ENCODE measurements around the gene S100A14.
"Not testable (repeated sequence)": the region's sequence is repeated elsewhere in the genome, so short reads cannot be mapped to it uniquely, and the experiment has no call there.

The S100A14 gene

GRCh38 chr1:153583976-153584375 is 32.1 kb downstream of the S100A14 start:
- TF ChIP-seq ZNF384 (IDR thresholded peaks at IDR 0.05) (no peak), FOXK2 (IDR thresholded peaks at IDR 0.05) (no peak), NFRKB (IDR thresholded peaks at IDR 0.05) (no peak), TARDBP (IDR thresholded peaks at IDR 0.05) (no peak), ELF4 (IDR thresholded peaks at IDR 0.05) (no peak), CTBP1 (IDR thresholded peaks at IDR 0.05; ENCODE audit: borderline replicate concordance) (no peak), ARNT (IDR thresholded peaks at IDR 0.05) (no peak), FOXM1 (IDR thresholded peaks at IDR 0.05; ENCODE audit: borderline replicate concordance) (no peak), L3MBTL2 (conservative IDR thresholded peaks at IDR 0.05) (no peak), LEF1 (IDR thresholded peaks at IDR 0.05; ENCODE audit: borderline replicate concordance) (no peak), HDGF (IDR thresholded peaks at IDR 0.05; ENCODE audit: borderline replicate concordance) (no peak), PKNOX1 (IDR thresholded peaks at IDR 0.05) (no peak), FOXA1 (IDR thresholded peaks at IDR 0.05) (no peak), SUZ12 (IDR thresholded peaks at IDR 0.05) (no peak), SP1 (IDR thresholded peaks at IDR 0.05) (no peak), BHLHE40 (IDR thresholded peaks at IDR 0.05; ENCODE audit: borderline replicate concordance) (no peak)
- CTCF ChIA-PET: interaction anchor here (0.8 to 1.5 kb wide), 3 partner anchors 44 to 51 kb away, joined by 4 to 6 read pairs (median 4); partner anchors contain the start of gene CHTOP

DNA sequence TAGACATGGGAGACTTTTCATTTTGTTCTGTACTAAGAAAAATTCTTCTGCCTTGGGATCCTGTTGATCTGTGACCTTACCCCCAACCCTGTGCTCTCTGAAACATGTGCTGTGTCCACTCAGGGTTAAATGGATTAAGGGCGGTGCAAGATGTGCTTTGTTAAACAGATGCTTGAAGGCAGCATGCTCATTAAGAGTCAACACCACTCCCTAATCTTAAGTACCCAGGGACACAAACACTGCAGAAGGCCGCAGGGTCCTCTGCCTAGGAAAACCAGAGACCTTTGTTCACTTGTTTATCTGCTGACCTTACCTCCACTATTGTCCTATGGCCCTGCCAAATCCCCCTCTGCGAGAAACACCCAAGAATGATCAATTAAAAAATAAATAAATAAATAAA is 32.6 kb downstream of the S100A14 start:
- POLR2A ChIA-PET: interaction anchor here (4.1 kb wide), 1 partner anchor 44 kb away, joined by 17 read pairs; the partner anchor contains the start of genes S100A1 and S100A13
- CTCF ChIA-PET; DNase-seq (ENCODE audit: extremely low spot score): not testable (repeated sequence)

More at GRCh38 chr1:153583976-153584375, 32.1 kb downstream of the S100A14 start:
- DNase-seq (ENCODE audit: extremely low spot score): no peak
- POLR2A ChIA-PET: interaction anchor here (1.0 to 4.1 kb wide), 2 partner anchors 43 to 50 kb away, joined by 4 to 17 read pairs; partner anchors contain the start of genes CHTOP, S100A1 and S100A13

DNA sequence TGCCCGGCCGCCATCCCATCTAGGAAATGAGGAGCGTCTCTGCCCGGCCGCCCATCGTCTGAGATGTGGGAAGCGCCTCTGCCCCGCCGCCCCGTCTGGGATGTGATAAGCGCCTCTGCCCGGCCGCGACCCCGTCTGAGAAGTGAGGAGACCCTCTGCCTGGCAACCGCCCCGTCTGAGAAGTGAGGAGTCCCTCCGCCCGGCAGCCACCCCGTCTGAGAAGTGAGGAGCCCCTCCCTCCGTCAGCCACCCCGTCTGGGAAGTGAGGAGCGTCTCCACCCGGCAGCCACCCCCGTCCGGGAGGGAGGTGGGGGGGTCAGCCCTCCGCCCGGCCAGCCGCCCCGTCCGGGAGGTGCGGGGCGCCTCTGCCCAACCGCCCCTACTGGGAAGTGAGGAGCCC is 33.3 kb downstream of the S100A14 start:
- DNase-seq (ENCODE audit: extremely low spot score); POLR2A ChIA-PET; CTCF ChIA-PET: not testable (repeated sequence)

- TF ChIP-seq HDGF (IDR thresholded peaks at IDR 0.05; ENCODE audit: borderline replicate concordance) (no peak), FOXK2 (IDR thresholded peaks at IDR 0.05) (no peak)
- POLR2A ChIA-PET: interaction anchor here (3.9 kb wide), 1 partner anchor 55 kb away, joined by 20 read pairs; the partner anchor contains the start of gene CHTOP
- DNase-seq (ENCODE audit: extremely low spot score): no peak
- CTCF ChIA-PET: interaction anchor here (2.7 kb wide), 1 partner anchor 46 kb away, joined by 11 read pairs; no protein-coding TSS in a partner anchor
Measured at GRCh38 chr1:153578936-153579335, 37.2 kb downstream of the S100A14 start.

- CTCF ChIA-PET: interaction anchor here (1.8 to 2.7 kb wide), 2 partner anchors 10 to 46 kb away, joined by 8 to 11 read pairs; no protein-coding TSS in a partner anchor
- POLR2A ChIA-PET: interaction anchor here (0.9 to 3.9 kb wide), 3 partner anchors 34 to 56 kb away, joined by 3 to 20 read pairs (median 15); partner anchors contain the start of genes CHTOP and S100A13
- TF ChIP-seq FOXM1 (IDR thresholded peaks at IDR 0.05; ENCODE audit: borderline replicate concordance) (no peak), NFRKB (IDR thresholded peaks at IDR 0.05) (no peak), CTBP1 (IDR thresholded peaks at IDR 0.05; ENCODE audit: borderline replicate concordance) (no peak), HDGF (IDR thresholded peaks at IDR 0.05; ENCODE audit: borderline replicate concordance) (no peak), FOXA1 (IDR thresholded peaks at IDR 0.05) (no peak), ELF4 (IDR thresholded peaks at IDR 0.05) (no peak), TARDBP (IDR thresholded peaks at IDR 0.05) (no peak), LEF1 (IDR thresholded peaks at IDR 0.05; ENCODE audit: borderline replicate concordance) (no peak), SP1 (IDR thresholded peaks at IDR 0.05) (no peak), ZNF384 (IDR thresholded peaks at IDR 0.05) (no peak), FOXK2 (IDR thresholded peaks at IDR 0.05) (no peak), L3MBTL2 (conservative IDR thresholded peaks at IDR 0.05) (no peak), ARNT (IDR thresholded peaks at IDR 0.05) (no peak)
- DNase-seq (ENCODE audit: extremely low spot score): no peak
Measured at GRCh38 chr1:153578490-153578889, 37.6 kb downstream of the S100A14 start.

DNA sequence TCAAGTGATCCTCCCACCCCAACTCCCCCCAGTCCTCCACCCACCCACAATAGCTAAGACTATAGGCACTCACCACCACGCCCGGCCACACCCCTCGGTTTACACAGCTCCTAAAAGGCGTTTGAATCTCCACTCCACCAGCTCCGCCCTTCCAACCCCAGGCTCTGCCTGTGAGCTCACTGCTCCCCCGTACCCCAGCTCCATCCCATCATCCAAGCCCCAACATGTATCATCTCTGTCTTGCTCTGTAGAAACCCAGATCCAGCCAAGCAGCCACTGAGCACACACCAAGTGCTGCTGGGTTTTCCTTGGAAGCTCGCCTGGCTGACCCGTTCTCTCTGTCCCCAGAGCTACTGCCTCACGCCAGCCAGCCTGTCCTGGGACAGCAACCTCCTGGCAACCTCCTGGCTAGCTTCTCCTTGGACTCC is 38.5 kb downstream of the S100A14 start:
- no peak for DNase-seq (ENCODE audit: extremely low spot score)
- no peak for TF ChIP-seq HDGF (IDR thresholded peaks at IDR 0.05; ENCODE audit: borderline replicate concordance)
- no peak for TF ChIP-seq ZNF384 (IDR thresholded peaks at IDR 0.05)
- no peak for TF ChIP-seq ELF4 (IDR thresholded peaks at IDR 0.05)
- no peak for TF ChIP-seq L3MBTL2 (conservative IDR thresholded peaks at IDR 0.05)
- ChIA-PET POLR2A (interaction anchor here (0.9 to 3.9 kb wide), 7 partner anchors 8 to 413 kb away, joined by 3 to 20 read pairs (median 3); partner anchors contain the start of genes CHTOP, RPS27 and S100A13), CTCF (interaction anchor here (0.7 to 2.7 kb wide), 5 partner anchors 9 to 67 kb away, joined by 8 to 12 read pairs (median 9); partner anchors contain the start of gene S100A13)

- ChIA-PET CTCF (interaction anchor here (0.7 to 2.7 kb wide), 5 partner anchors 9 to 67 kb away, joined by 8 to 12 read pairs (median 9); partner anchors contain the start of gene S100A13), POLR2A (interaction anchor here (0.9 to 3.9 kb wide), 6 partner anchors 9 to 413 kb away, joined by 3 to 20 read pairs (median 5); partner anchors contain the start of genes CHTOP, RPS27 and S100A13)
- TF ChIP-seq BHLHE40 (IDR thresholded peaks at IDR 0.05; ENCODE audit: borderline replicate concordance) (no peak), PKNOX1 (IDR thresholded peaks at IDR 0.05) (no peak), TARDBP (IDR thresholded peaks at IDR 0.05) (no peak), ARNT (IDR thresholded peaks at IDR 0.05) (no peak), NFRKB (IDR thresholded peaks at IDR 0.05) (no peak), LEF1 (IDR thresholded peaks at IDR 0.05; ENCODE audit: borderline replicate concordance) (no peak), CTBP1 (IDR thresholded peaks at IDR 0.05; ENCODE audit: borderline replicate concordance) (no peak), SUZ12 (IDR thresholded peaks at IDR 0.05) (no peak), FOXA1 (IDR thresholded peaks at IDR 0.05) (no peak), SP1 (IDR thresholded peaks at IDR 0.05) (no peak), HDGF (IDR thresholded peaks at IDR 0.05; ENCODE audit: borderline replicate concordance) (no peak)
- no peak for DNase-seq (ENCODE audit: extremely low spot score)
Measured at GRCh38 chr1:153577138-153577537, 39.0 kb downstream of the S100A14 start.

DNA sequence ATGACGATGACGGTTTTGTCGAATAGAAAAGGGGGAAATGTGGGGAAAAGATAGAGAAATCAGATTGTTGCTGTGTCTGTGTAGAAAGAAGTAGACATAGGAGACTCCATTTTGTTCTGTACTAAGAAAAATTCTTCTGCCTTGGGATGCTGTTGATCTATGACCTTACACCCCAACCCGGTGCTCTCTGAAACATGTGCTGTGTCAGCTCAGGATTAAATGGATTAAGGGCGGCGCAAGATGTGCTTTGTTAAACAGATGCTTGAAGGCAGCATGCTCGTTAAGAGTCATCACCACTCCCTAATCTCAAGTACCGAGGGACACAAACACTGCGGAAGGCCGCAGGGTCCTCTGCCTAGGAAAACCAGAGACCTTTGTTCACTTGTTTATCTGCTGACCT is 40.6 kb downstream of the S100A14 start:
- DNase-seq (ENCODE audit: extremely low spot score): not testable (repeated sequence)
- ChIA-PET CTCF (interaction anchor here (2.6 kb wide), 1 partner anchor 65 kb away, joined by 8 read pairs; no protein-coding TSS in a partner anchor), POLR2A (interaction anchor here (3.1 to 3.9 kb wide), 2 partner anchors 52 to 59 kb away, joined by 15 to 20 read pairs; partner anchors contain the start of genes CHTOP and S100A13)

DNA sequence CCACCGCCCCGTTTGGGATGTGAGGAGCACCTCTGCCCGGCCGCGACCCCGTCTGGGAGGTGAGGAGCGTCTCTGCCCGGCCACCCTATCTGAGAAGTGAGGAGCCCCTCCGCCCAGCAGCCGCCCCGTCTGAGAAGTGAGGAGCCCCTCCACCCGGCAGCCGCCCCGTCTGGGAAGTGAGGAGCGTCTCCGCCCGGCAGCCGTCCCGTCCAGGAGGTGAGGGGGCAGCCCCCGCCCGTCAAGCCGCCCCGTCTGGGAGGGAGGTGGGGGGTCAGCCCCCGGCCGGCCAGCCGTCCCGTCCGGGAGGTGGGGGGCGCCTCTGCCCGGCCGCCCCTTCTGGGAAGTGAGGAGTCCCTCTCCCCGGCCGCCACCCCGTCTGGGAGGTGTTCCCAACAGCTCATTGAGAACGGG is 41.0 kb downstream of the S100A14 start:
- DNase-seq (ENCODE audit: extremely low spot score); POLR2A ChIA-PET; CTCF ChIA-PET: not testable (repeated sequence)

Data from HEK293T (cell line).